Fibroblast of skin of right biceps (primary cell): ENCODE results near the gene PTRHD1.

ENCODE experiments used
- DNase-seq: peaks from one replicate; pipeline ENCODE4 v3.0.0-alpha.2; 2013

Gene PTRHD1

DNA sequence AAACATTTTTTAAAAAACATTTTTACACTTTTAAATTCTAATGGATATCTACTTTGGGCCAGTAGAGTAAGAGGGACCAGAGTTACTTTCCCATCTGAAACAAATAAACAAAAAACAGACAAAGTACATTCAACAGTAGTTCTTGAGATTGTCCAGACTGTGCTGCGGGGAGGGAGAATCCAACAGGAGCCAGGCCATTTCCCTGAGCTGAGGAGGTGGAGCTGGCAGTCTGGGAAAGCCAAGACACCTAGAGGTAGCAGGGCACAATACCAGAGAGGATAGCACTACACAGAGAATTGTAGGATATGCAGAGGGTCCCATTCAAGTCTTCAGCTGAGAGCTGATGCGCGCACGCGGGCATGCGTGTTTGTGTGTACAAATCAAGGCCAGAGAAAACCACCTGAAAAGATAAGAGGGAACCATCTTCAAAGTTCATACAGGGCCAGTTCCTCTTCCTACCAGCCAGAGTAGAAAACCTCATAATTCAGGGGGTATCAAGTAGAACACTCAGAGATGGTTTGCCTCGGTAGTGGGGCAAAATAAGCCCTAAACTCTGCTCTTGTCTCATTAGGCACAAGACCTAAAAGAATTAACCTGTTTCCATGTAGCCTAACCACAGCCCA is 44.0 kb downstream of the PTRHD1 start:
- no peak for DNase-seq

DNA sequence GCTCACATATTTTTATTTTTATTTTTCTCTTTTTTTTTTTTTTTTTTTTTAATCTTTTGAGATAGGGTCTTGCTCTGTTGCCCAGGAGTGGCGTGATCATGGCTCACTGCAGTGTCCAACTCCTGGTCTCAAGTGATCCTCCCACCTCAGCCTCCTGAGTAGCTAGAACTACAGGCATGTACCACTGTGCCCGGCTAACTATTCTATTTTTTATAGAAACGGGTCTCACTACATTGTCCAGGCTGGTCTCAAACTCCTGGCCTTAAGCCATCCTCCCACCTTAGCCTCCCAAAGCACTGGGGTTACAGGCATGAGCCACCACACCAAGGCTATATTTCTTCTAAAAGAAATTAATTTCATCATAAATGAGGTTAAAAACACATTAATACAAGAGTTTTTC is 45.9 kb downstream of the PTRHD1 start:
- no peak for DNase-seq

DNA sequence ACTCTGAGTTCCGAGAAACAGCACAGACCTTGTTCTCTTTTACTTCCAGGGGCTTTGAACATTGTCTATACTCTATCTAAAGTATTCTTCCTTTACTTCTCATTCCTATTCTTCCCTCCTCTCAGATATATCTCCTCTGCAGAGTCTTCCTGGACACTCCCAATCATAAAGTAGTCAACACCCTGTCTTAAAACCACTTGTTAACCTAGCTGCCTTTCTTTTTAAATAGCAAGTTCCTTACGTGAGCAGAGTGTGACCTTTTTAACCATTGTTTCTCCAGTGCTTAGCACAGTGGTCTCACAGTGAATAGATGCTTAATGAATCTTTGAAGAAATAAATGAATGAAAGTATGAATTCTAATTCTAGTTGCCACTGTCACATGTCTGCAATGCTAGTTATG is 47.4 kb downstream of the PTRHD1 start:
- no peak for DNase-seq

DNA sequence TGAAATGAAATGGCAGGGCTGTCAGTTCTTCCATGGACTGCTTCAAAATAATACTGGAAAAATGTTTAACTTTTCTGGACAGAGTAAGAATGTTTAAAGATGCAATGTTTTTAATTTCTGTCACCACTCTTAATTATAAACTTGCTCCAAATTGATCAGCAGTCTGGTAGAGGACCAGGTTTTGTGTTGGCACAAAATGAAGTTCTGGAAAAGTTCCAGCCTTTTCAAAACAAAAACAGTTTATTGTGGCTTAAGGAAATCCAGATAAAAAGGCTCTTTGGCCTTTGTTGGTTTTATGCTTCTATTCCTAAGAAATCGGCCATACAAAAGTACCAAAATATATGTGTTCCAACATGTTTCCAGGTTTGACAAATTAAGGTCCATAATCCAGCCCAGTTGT is 48.8 kb downstream of the PTRHD1 start:
- DNase-seq: no peak

DNA sequence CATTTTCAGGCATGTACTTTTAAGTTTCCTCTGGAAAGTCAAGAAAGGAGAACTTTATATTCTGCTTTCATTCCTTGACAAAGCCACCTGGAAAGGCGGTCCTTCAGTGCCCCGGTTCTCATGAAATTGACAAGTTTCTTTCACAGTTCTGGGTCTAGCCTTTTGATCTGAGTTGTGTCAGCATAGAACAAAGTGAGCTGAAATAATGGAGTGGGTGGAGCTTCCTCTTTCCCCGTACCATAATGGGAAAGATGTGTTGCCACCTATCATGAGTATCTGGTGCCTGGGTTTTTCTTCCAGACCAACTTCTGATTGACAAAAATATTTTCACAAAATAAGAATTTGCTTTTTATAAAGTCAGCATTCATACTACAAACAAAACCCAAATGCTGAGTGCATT is 49.3 kb downstream of the PTRHD1 start:
- DNase-seq: no peak

DNA sequence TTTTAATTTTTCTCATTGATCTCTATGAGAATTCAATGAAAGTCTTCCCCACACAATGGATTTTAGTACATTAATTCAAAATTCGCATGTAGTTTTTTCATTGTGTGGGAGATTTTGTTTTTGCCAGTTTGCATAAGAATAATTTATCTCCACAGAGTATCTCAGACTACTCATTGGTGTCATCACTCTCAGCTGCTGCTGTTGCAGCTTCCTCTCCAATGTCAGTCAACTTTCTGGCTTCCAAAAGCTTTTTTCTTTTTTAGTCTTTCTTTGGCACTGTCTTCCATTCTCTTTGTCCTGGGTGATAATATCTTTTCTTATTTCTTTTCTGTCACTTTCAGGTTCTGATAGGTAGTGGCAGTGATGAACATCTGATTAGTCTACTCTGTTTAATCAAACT is 50.5 kb downstream of the PTRHD1 start:
- DNase-seq: no peak

DNA sequence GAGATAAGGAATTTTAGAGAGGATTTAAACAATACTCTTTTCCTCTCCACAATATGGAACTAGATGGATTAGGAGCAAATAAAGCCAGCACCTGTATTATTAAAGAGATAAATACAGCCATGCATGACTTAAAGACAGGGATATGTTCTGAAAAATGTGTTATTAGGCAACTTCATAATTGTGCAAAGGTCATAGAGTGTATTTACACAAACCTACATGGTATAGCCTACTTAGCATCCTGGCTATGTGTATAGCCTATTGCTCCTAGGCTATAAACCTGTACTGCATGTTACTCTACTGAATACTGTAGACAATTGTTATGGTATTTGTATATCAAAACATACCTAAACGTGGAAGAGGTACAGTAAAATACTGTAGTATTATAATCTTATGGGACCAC is 53.0 kb downstream of the PTRHD1 start:
- DNase-seq: no peak
